ENCODE measurements around the gene CDC42BPA.

The CDC42BPA gene

DNA sequence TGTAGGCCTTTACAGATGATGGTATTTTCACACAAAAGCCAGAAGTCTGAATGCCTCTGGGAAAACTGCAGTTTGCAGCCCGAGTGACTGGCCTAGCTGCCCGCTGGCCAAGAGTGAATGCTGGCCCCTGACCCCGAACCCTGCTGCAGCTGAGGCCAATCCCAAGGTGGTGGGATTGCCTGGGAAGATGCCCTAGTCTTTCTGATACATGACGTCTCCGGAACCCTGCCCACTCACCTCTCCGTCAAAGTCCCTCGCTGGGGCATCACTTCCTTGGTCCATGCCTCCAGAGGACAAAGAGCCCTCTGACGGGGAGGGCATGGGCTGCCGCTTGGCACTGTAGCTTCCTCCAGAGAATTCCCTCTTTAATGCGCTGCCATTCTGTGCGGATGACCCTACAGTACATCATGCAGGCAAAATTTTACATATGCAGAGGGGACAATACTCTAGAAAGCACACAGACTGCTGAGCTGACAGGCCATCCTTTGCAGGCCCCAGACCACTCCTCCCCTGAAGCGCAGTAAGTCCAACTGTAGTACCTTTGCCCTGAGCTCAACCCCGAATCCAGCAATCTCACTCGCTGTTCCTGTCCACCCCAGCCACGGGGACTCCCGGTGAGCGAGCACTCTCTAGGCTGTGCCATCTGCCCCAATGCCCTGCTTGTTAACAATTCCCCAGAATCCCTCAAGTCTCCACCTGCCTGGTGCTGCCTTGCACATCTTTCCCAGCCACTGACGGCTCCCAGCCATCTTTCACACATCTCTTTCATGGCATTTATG is 323.5 kb downstream of the CDC42BPA start:
- no peak overlapping the region for H3K4me3 ChIP-seq (ENCODE audit: low read length)
- TF ChIP-seq, protein P1, sequence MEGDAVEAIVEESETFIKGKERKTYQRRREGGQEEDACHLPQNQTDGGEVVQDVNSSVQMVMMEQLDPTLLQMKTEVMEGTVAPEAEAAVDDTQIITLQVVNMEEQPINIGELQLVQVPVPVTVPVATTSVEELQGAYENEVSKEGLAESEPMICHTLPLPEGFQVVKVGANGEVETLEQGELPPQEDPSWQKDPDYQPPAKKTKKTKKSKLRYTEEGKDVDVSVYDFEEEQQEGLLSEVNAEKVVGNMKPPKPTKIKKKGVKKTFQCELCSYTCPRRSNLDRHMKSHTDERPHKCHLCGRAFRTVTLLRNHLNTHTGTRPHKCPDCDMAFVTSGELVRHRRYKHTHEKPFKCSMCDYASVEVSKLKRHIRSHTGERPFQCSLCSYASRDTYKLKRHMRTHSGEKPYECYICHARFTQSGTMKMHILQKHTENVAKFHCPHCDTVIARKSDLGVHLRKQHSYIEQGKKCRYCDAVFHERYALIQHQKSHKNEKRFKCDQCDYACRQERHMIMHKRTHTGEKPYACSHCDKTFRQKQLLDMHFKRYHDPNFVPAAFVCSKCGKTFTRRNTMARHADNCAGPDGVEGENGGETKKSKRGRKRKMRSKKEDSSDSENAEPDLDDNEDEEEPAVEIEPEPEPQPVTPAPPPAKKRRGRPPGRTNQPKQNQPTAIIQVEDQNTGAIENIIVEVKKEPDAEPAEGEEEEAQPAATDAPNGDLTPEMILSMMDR (conservative IDR thresholded peaks at IDR 0.05; ENCODE audit: low read depth, low read length) = no peak
- DNase-seq (ENCODE audit: low read depth) = no peak

DNA sequence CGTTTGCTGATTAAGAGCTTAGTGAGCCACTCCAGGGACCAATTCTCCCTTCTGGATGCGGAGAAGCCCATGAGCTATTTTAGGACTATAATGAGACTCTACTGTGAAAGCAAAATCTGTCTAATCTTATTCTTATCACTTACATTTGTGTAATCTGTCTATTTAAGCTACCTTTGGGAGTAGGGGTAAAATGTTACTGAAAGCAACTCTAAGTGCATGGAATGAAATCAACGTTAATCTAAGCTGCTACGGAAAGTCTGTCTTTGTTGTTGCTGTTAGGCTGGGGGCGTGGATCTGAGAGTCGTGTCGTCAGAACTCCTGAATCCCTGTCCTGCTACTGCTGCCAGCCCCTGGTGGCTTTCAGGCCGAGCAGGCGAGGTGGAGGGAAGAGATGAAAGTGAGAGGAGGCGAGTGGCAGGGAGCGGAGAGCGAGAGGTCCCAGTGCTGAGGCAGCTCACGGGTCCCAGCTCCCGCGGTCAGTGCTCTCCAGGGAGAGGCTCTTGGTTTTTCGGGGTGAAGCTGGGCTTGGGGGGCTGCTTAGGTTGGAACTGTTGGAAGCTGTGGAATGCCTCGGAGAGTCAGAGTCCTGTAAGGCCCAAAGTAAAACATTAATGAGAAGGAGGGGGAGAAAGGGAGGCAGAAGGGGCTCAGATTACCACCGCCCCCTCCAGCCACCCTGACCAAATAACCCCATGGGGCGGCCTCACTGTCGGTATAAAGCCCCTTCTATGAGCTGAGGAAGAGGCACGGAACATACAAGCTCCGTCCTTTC is 324.3 kb downstream of the CDC42BPA start:
- H3K4me3 ChIP-seq (ENCODE audit: low read length) = no peak overlapping the region
- DNase-seq (ENCODE audit: low read depth) = peak; percentile 35
- TF ChIP-seq, protein P1 (conservative IDR thresholded peaks at IDR 0.05; ENCODE audit: low read depth, low read length) = peak; percentile 6

DNA sequence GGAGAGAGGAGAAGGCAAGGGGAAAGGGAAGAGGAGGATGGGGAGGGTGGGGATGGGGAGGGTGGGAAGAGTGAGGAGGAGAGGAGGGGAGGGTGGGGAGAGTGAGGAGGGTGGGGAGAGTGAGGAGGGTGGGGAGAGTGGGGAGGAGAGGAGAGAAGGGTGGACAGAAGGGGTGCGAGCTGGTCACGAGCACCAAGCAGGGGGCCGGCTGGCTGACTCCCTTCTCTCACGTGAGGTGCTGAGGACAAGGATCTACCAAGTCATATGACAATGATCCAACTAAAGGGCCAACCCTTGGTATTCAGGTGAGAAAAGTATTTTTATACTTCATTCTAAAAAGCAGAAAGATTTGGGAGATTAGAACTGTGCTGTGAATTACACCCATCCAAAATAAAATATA is 326.4 kb downstream of the CDC42BPA start:
- no peak for DNase-seq (ENCODE audit: low read depth)
- TF ChIP-seq, protein P1 (conservative IDR thresholded peaks at IDR 0.05; ENCODE audit: low read depth, low read length) = no peak
- H3K4me3 ChIP-seq (ENCODE audit: low read length) = no peak overlapping the region

DNA sequence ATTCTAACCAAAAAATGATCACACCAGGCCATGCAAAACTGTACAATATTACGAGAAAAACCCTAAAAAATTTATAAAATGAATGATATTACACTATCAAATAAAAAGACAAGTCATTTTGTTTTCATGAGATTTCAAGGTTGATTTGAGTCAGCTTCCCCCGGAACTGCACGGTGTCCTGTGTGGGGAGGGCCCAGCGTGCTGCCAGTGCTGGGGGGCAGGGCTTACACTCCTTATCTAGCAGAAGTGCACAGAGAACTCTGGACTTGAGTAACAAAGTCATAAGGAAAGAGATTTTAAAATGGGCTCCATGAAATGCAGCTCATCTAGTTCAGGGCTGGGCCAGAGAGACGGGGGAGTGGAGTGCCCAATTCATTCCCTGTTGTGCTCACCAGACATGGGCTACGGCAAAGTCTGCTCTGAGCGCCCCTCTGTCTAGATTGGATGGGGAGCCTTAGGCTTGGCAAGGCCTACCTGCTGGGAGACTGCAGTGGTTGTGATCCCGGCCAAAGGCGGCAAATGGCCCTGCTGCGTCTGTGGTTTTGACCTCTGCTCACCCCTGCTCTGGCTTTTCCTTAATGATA is 328.1 kb downstream of the CDC42BPA start:
- no peak overlapping the region for H3K4me3 ChIP-seq (ENCODE audit: low read length)
- TF ChIP-seq, protein P1 (conservative IDR thresholded peaks at IDR 0.05; ENCODE audit: low read depth, low read length) = no peak
- DNase-seq (ENCODE audit: low read depth) = no peak

DNA sequence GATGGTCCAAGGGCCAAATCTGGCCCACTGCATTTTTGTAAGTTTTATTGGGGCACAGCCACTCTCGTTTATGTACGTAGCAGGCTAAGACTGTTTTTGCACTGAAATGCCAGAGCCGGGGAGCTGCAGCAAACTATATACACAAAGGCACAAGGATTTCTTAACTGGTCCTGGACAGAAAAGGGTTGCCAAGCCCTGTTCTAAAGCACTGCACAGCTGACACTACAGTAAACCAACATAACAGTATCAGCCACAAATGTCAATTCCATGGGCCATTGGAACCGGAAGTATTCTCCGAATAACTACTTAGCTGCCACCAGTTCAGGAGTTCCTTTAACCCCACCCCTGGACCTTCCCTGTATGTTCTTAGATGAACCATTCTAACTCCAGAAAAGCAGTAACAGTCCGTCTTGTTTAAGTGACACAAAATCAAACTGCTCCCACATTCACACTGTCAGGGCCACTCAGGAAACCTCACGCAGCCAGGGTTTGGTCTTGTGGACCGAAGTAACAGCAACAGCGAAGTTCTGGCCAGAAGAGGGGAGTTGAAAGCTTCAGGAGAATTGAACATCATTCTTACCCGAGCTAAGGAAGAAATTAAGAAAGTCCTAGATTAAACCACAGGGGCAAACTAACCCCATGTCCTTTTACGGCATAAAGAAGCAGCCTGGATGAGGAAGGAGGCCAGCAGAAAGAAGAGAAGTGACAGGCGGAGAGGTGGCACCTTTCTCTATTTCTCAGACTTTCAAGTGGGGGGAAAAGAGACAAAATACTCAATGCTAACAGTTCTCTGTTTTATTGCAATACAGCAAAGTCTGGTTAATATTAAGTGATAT is 329.0 kb downstream of the CDC42BPA start:
- H3K4me3 ChIP-seq (ENCODE audit: low read length) = no peak overlapping the region
- DNase-seq (ENCODE audit: low read depth) = no peak
- TF ChIP-seq, protein P1 (conservative IDR thresholded peaks at IDR 0.05; ENCODE audit: low read depth, low read length) = no peak

DNA sequence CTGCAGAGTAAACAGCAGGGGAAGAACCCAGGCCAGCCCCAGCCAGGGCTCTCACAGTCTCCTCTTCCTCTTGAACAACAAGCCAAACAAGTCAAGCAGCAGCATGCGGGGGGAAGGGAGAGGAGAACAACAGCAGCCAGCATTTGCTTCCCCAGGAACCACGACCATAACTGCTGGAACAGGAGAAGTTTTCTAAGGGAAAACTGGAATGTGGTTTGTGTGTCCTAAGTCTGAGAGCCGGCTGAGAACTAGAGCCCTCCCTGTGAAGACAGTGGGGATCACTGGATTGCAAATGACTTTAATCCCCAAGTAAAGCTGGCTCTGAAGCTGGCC is 330.0 kb downstream of the CDC42BPA start:
- no peak for DNase-seq (ENCODE audit: low read depth)
- TF ChIP-seq, protein P1 (conservative IDR thresholded peaks at IDR 0.05; ENCODE audit: low read depth, low read length) = no peak
- H3K4me3 ChIP-seq (ENCODE audit: low read length) = no peak overlapping the region

All from retinal pigment epithelial cell (primary cell).